H1 (cell line): ENCODE measurements around the gene USP10. TPM values are rescaled to one million over a fixed set of nuclear protein-coding genes. Genes with fewer than 3 reads are reported as not detected.

ENCODE experiments used
- CHD7 ChIP-seq: fragments of 300-600 bp; sonication (generic); IDR thresholded peaks from 2 replicates; pipeline ENCODE4 v1.7.1; 2012; ENCODE audit warnings: low read length, moderate library complexity, mild to moderate bottlenecking, inconsistent platforms; ENCODE audit not compliant: insufficient replicate concordance
- CTCF ChIP-seq, 3 experiments: IDR thresholded peaks; 1 replicate in 2 of 3; 2 replicates in 1 of 3; pipeline versions ENCODE4 v1.5.1 to v1.6.1; 2011; ENCODE audit warnings: low read length in 3 of 3, mild to moderate bottlenecking in 3 of 3, inconsistent platforms in 2 of 3, low read depth in 1 of 3, moderate library complexity in 1 of 3; ENCODE audit not compliant: insufficient read depth in 1 of 3; ENCODE audit errors: control extremely low read depth in 1 of 3
- SP4 ChIP-seq: IDR thresholded peaks from 2 replicates; pipeline ENCODE4 v1.6.1; 2012; ENCODE audit warnings: low read length, inconsistent platforms
- SRF ChIP-seq: IDR thresholded peaks from 2 replicates; pipeline ENCODE4 v1.6.1; 2011; ENCODE audit warnings: mild to moderate bottlenecking, low read depth, low read length, moderate library complexity
- TCF12 ChIP-seq: IDR thresholded peaks from 2 replicates; pipeline ENCODE4 v1.6.1; 2011; ENCODE audit warnings: low read depth, mild to moderate bottlenecking, low read length
- USF2 ChIP-seq: IDR thresholded peaks from 2 replicates; pipeline ENCODE4 v1.6.1; 2011; ENCODE audit warnings: low read length, improper control_type of control experiment
- polyA plus RNA-seq, 7 experiments: library from polyadenylated mRNA; depleted of rRNA in 3 of 7; stranded (reverse) in 5 of 7; unstranded in 2 of 7; fragments of >200 nt in 5 of 7; fragments of 200-250 nt in 2 of 7; gene quantifications; 1 replicate in 5 of 7; 2 replicates in 1 of 7; 4 replicates in 1 of 7; pipeline versions ENCODE4 v1.2.1 to v1.2.3, GENCODE V29; 2011 to 2013; ENCODE audit warnings: missing spikeins in 2 of 7, mixed read lengths in 2 of 7
- total RNA-seq: library from RNA; stranded (reverse); fragmentation: NEBNext Ultra II Directional; extraction: Animal tissue kit (Norgen Biotek cat#: 25700); gene quantifications from 2 replicates; pipeline ENCODE4 v1.2.1, GENCODE V29; 2021

USP10 gene
- total and polyA plus RNA-seq, 2 of the 8 experiments (the other 6 are each of a cell fraction or from before 2014, with no cell fraction given): 171 to 195 TPM

DNA sequence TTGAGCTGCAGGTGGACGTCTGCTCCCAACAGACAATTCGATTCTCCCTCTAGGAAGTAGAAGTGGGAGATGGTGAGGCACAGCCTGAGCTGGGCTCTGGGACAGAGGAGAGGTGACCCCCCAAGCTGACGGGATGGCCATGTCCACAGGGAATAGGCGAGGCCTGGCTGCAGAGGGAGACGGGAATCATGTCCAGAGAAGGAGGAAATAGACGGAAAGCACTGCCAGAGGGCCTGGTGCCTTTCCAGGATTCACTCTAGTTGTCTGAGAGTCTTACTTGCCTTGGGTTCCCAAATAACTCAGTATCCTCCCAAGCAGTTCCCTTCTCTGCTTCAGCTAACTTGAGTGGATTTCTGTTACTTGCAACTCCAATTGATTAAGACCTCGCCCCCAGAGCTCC lies 115.7 kb downstream of the USP10 start (continued):
- TF ChIP-seq CHD7 (no peak), CTCF (IDR thresholded peaks at IDR 0.05; ENCODE audit: control extremely low read depth in 1 of 3, insufficient read depth in 1 of 3, low read depth in 1 of 3, low read length in 3 of 3) (no peak), TCF12 (no peak), SP4 (no peak), SRF (no peak), USF2 (no peak)
